IPS DF 6.9 (cell line): ENCODE measurements around the gene ZSWIM6.

ENCODE experiments used
- DNase-seq: peaks from one replicate; pipeline ENCODE4 v3.0.0-alpha.2; 2013; ENCODE audit warnings: low read depth, low spot score
- H3K27ac ChIP-seq: one replicate; pipeline ENCODE4 v1.5.1; 2013; ENCODE audit warnings: low read length, control low read depth
- H3K27me3 ChIP-seq: 2 replicates; pipeline ENCODE4 v1.6.1; 2013; ENCODE audit warnings: mild to moderate bottlenecking, low read length; ENCODE audit not compliant: control insufficient read depth, insufficient read depth
- H3K36me3 ChIP-seq: 2 replicates; pipeline ENCODE4 v1.6.1; 2013; ENCODE audit warnings: low read length; ENCODE audit not compliant: control insufficient read depth, insufficient read depth
- H3K4me1 ChIP-seq: 2 replicates; pipeline ENCODE4 v1.6.1; 2013; ENCODE audit warnings: low read length; ENCODE audit not compliant: control insufficient read depth, insufficient read depth
- H3K4me3 ChIP-seq: 2 replicates; pipeline ENCODE4 v1.5.1; 2013; ENCODE audit warnings: mild to moderate bottlenecking, low read length
- H3K9me3 ChIP-seq: 2 replicates; pipeline ENCODE4 v1.6.1; 2013; ENCODE audit warnings: low read length, inconsistent platforms; ENCODE audit not compliant: control insufficient read depth, insufficient read depth
- WGBS: extraction: QIAGEN DNeasy Blood & Tissue Kit; methylation state at CpG from one replicate; pipeline ENCODE4 v1.1.7; 2013; ENCODE audit warnings: mixed read lengths, missing lambda C conversion rate; ENCODE audit not compliant: insufficient read length, insufficient coverage; 5-methylcytosine and 5-hydroxymethylcytosine counted together

The ZSWIM6 gene

GRCh38 chr5:61504143-61504770 is 172.2 kb downstream of the ZSWIM6 start:
- H3K9me3 ChIP-seq: no peaks in the 10 kb centered on the region
- no peak overlapping the region for H3K27ac ChIP-seq
- H3K4me1 ChIP-seq: no peaks in the 10 kb centered on the region
- no peaks in the 10 kb centered on the region for H3K36me3 ChIP-seq
- DNase-seq: no peak
- WGBS: no CpG with 5 or more reads among the region's 1 CpG
- H3K27me3 ChIP-seq: no peaks in the 10 kb centered on the region
- H3K4me3 ChIP-seq: no peak overlapping the region

- H3K4me1 ChIP-seq: no peaks in the 10 kb centered on the region
- DNase-seq: no peak
- no peaks in the 10 kb centered on the region for H3K27me3 ChIP-seq
- H3K9me3 ChIP-seq: no peaks in the 10 kb centered on the region
- H3K36me3 ChIP-seq: no peaks in the 10 kb centered on the region
- no peak overlapping the region for H3K27ac ChIP-seq
- H3K4me3 ChIP-seq: no peak overlapping the region
Measured at GRCh38 chr5:61505281-61505680, 173.2 kb downstream of the ZSWIM6 start.

DNA sequence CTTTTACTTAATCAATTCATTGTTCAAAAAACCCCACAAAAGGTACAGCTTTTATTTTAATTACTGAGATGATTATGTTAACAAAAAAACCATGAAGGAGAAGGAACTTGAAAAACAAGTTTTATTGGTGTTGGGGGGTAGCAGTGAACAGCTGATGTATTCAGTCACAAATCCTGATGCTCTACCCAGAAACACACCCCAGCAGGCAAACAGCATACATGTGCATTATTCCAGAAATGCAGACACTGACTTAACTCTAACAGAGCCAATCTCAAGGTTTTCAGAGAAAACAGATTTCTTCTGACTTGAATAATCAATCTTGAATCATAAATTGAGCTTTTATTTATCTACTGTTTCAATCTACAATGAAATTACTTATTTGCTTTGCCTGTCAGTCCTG is 175.2 kb downstream of the ZSWIM6 start:
- no peaks in the 10 kb centered on the region for H3K27me3 ChIP-seq
- no peak for DNase-seq

GRCh38 chr5:61516946-61517345 is 184.9 kb downstream of the ZSWIM6 start:
- DNase-seq: no peak
- Histone ChIP-seq H3K4me3 (no peak overlapping the region), H3K27me3 (no peaks in the 10 kb centered on the region), H3K36me3 (no peaks in the 10 kb centered on the region), H3K4me1 (no peaks in the 10 kb centered on the region), H3K27ac (no peak overlapping the region), H3K9me3 (no peaks in the 10 kb centered on the region)
- no CpG with 5 or more reads among the region's 2 CpGs for WGBS

More for the DNA sequence above, 175.2 kb downstream of the ZSWIM6 start:
- H3K4me1 ChIP-seq: no peaks in the 10 kb centered on the region
- H3K4me3 ChIP-seq: no peak overlapping the region
- no peak overlapping the region for H3K27ac ChIP-seq
- no peaks in the 10 kb centered on the region for H3K9me3 ChIP-seq
- H3K36me3 ChIP-seq: no peaks in the 10 kb centered on the region

DNA sequence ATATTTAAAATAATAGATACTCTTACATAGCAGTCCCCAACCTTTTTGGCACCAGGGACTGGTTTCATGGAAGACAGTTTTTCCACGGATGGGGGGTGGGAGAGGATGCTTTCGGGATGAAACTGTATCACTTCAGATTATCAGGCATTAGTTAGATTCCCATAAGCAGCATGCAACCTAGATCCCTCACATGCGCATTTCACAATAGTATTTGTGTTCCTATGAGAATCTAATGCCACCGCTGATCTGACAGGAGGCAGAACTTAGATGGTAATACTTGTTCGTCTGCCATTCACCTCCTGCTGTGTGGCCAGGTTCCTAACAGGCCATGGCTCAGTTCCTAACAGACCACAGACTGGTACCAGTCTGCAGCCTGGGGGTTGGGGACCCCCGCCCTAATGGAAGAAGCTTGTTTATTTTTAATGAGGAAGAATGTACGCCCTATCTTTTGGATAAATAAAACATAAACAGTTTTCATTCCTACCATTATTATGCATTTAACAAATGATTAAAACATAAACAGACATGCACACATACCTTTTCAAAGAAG is 187.7 kb downstream of the ZSWIM6 start:
- Histone ChIP-seq H3K27ac (no peak overlapping the region), H3K4me1 (no peaks in the 10 kb centered on the region), H3K36me3 (no peaks in the 10 kb centered on the region), H3K4me3 (no peak overlapping the region), H3K27me3 (no peaks in the 10 kb centered on the region; the same call in 1 of the 2 replicates), H3K9me3 (no peaks in the 10 kb centered on the region)
- no CpG with 5 or more reads among the region's 7 CpGs for WGBS
- DNase-seq: no peak

GRCh38 chr5:61523073-61523472 is 191.0 kb downstream of the ZSWIM6 start:
- no CpG with 5 or more reads among the region's 2 CpGs for WGBS
- Histone ChIP-seq H3K27me3 (no peaks in the 10 kb centered on the region; the same call in 1 of the 2 replicates), H3K36me3 (no peaks in the 10 kb centered on the region), H3K9me3 (no peaks in the 10 kb centered on the region), H3K4me3 (no peak overlapping the region), H3K27ac (no peak overlapping the region), H3K4me1 (no peaks in the 10 kb centered on the region)
- no peak for DNase-seq

DNA sequence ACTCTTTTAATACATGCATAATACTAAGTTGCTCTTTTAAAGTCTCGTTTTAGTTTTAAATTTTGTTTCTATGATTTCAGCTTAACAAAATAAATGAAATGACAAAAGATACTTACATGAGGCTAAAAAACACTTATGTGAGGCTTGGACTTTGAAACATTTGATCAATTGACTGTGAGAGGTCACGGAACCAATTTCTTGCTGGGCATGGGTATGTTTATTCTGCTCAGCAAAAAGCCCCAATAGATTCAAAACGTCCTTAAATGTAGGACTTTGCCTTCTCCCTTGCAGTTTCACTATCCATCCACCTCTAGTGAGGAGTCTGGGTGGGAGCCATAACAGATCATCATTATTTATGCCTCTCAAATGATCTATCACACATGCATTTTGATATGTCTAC is 191.9 kb downstream of the ZSWIM6 start:
- no peaks in the 10 kb centered on the region; the same call in 1 of the 2 replicates for H3K27me3 ChIP-seq
- no peaks in the 10 kb centered on the region for H3K36me3 ChIP-seq
- no peak overlapping the region for H3K4me3 ChIP-seq
- no CpG with 5 or more reads among the region's 3 CpGs for WGBS
- no peaks in the 10 kb centered on the region for H3K9me3 ChIP-seq
- no peaks in the 10 kb centered on the region for H3K4me1 ChIP-seq
- DNase-seq: no peak
- no peak overlapping the region for H3K27ac ChIP-seq

- no CpG with 5 or more reads among the region's 12 CpGs for WGBS
- no peaks in the 10 kb centered on the region for H3K4me1 ChIP-seq
- H3K27ac ChIP-seq: no peak overlapping the region
- H3K4me3 ChIP-seq: no peak overlapping the region
- no peaks in the 10 kb centered on the region for H3K9me3 ChIP-seq
- no peaks in the 10 kb centered on the region for H3K36me3 ChIP-seq
- H3K27me3 ChIP-seq: no peaks in the 10 kb centered on the region; the same call in 1 of the 2 replicates
- DNase-seq: no peak
Measured at GRCh38 chr5:61525512-61526206, 193.6 kb downstream of the ZSWIM6 start.

GRCh38 chr5:61526207-61526519 is 194.1 kb downstream of the ZSWIM6 start:
- Histone ChIP-seq H3K4me1 (no peaks in the 10 kb centered on the region), H3K4me3 (no peak overlapping the region), H3K9me3 (no peaks in the 10 kb centered on the region), H3K36me3 (no peaks in the 10 kb centered on the region), H3K27ac (no peak overlapping the region), H3K27me3 (no peaks in the 10 kb centered on the region; the same call in 1 of the 2 replicates)
- no CpG with 5 or more reads among the region's 5 CpGs for WGBS
- no peak for DNase-seq

DNA sequence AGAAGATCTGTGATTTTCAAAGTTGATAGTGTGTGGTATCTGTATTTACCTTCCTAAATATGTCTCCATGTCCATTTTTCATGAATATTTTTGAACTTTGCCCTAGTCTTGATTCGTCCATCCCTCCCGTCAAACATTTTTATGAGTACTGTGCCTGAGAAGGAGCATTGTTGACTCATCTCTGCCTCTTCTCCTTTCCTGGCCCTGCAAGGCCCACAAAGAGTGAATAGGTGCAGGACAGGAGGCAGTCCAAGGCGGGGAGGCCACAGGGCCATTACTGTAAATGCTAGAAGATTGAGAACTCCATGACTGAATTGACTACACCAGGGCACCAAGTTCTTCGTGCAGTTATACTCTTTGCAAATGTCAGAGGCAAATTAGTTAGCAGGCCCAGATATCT is 200.9 kb downstream of the ZSWIM6 start:
- no peaks in the 10 kb centered on the region for H3K36me3 ChIP-seq
- no peak overlapping the region for H3K27ac ChIP-seq
- H3K4me1 ChIP-seq: no peaks in the 10 kb centered on the region
- DNase-seq: no peak
- H3K27me3 ChIP-seq: no peaks in the 10 kb centered on the region
- WGBS: no CpG with 5 or more reads among the region's 4 CpGs
- no peak overlapping the region for H3K4me3 ChIP-seq
- H3K9me3 ChIP-seq: no peaks in the 10 kb centered on the region
